HUES64 (cell line): Measurements from ENCODE around the gene HNRNPU.

Experiments used
- H3K27ac ChIP-seq: 2 replicates; pipeline ENCODE4 v1.7.0; 2013; ENCODE audit warnings: low read depth, low read length, inconsistent platforms
- H3K27me3 ChIP-seq: 2 replicates; pipeline ENCODE4 v1.6.1; 2013; ENCODE audit warnings: mild to moderate bottlenecking, low read length; ENCODE audit not compliant: insufficient read depth
- H3K36me3 ChIP-seq: 2 replicates; pipeline ENCODE4 v1.6.1; 2013; ENCODE audit warnings: mild to moderate bottlenecking, low read length; ENCODE audit not compliant: insufficient read depth
- H3K4me1 ChIP-seq: 2 replicates; pipeline ENCODE4 v1.6.1; 2013; ENCODE audit warnings: mild to moderate bottlenecking, low read length, moderate library complexity; ENCODE audit not compliant: insufficient read depth
- H3K4me3 ChIP-seq: 2 replicates; pipeline ENCODE4 v1.5.1; 2013; ENCODE audit warnings: mild to moderate bottlenecking, low read length, moderate library complexity
- H3K9ac ChIP-seq: 2 replicates; pipeline ENCODE4 v1.6.1; 2013; ENCODE audit warnings: mild to moderate bottlenecking, low read depth, low read length
- H3K9me3 ChIP-seq: 2 replicates; pipeline ENCODE4 v1.6.1; 2013; ENCODE audit warnings: low read depth, low read length; ENCODE audit not compliant: insufficient read depth
- WGBS: fragments of 150-250, 120-280 bp; methylation state at CpG from one replicate; pipeline ENCODE4 v1.1.7; 2013; ENCODE audit warnings: missing lambda C conversion rate; 5-methylcytosine and 5-hydroxymethylcytosine counted together

The HNRNPU gene

DNA sequence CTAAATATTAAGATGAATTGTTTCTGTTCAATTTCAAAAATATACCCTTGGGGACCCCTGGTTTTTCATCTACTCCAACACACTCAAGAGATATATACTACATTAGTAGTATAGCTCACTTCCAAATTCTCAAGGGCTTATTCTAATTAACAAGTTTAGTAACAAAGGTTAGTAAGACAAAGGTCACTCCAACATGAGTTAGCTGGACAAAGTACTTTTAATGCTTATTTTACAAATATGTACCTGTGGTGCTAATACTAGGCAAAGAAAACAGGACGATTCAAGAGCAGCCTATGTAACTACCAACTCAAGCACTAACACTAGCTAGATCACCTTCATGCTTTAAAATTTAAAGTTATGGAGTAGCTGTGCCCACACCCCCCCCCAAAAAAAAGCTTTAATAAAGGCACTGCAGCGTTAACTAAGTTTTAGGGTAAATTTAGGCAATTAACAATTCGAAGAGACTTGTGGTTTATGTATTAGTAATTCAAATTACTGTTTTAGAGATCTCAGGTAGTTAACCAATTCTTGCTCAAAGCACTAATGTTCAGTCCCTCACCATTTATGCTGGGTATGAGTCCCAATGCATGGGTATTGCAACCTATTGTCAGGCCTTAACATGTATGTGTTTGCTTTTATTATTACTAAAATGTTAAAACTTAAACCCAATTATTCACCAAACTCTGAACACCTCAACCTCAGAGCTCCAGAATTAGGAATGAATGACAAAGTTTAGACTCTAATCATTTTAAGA, 14.1 kb downstream of the HNRNPU start:
- Histone ChIP-seq H3K9me3 (no peaks in the 10 kb centered on the region), H3K4me1 (no peaks in the 10 kb centered on the region), H3K36me3 (peaks cover 99% of the 10 kb centered on the region), H3K9ac (no peak overlapping the region), H3K27ac (no peak overlapping the region), H3K4me3 (no peak overlapping the region), H3K27me3 (no peaks in the 10 kb centered on the region)
- 95% methylated on average over 3 of the region's 3 CpGs for WGBS

DNA sequence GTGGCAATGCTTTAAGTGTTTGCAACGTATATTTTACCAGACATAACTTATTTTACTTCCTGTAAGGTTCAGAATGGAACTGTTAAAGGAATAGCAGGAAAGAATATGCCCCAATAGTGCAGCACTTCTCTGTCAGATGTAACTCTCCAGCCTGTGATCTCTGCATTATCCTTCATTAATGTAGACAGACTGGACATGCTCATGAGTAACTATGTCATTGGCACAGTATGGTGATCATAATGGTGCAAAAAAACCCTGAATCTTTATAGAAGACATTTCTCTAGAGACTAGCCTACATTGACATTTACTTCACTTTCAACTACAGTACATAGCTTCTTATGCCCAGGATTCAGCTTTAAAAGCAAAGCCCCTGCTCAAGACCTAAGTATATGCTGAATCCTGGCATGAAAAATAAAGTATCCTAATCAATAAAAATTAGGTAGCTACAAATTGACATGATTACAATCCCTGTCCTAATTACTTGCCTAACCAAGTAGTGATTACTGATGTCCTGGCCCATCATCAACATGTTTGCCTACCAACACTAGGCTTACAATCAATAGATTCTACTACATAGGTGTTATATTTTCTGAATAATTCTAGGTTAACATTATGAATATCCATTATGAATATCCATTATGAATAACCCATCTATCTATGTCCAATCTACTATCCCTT, 15.0 kb downstream of the HNRNPU start:
- H3K9ac ChIP-seq: no peak overlapping the region
- H3K27ac ChIP-seq: no peak overlapping the region
- no peak overlapping the region for H3K4me3 ChIP-seq
- peaks cover 99% of the 10 kb centered on the region for H3K36me3 ChIP-seq
- no peaks in the 10 kb centered on the region for H3K9me3 ChIP-seq
- H3K27me3 ChIP-seq: no peaks in the 10 kb centered on the region
- WGBS: 83% methylated on average over 1 of the region's 1 CpG
- no peaks in the 10 kb centered on the region for H3K4me1 ChIP-seq

DNA sequence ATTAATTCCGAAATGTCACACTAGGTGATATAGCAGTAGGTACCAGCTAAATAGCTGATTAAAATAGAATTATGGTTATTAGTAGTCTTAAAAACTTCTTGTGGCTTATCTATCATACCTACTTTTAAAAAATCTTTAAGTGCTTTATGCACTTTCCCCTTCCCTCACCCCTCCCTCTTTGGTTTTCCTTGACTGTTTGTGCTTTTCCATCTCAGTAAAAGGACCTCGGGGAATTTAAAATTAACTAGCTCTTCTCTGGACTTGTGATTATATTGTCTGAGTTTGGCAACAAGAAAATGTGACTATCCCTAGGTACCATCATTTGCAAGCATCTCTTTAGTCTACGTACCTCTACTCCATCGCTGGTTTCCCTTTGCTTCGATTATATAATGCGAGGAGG, 17.7 kb downstream of the HNRNPU start:
- Histone ChIP-seq H3K9me3 (no peaks in the 10 kb centered on the region), H3K27ac (no peak overlapping the region)
- 90% methylated on average over 3 of the region's 6 CpGs for WGBS

DNA sequence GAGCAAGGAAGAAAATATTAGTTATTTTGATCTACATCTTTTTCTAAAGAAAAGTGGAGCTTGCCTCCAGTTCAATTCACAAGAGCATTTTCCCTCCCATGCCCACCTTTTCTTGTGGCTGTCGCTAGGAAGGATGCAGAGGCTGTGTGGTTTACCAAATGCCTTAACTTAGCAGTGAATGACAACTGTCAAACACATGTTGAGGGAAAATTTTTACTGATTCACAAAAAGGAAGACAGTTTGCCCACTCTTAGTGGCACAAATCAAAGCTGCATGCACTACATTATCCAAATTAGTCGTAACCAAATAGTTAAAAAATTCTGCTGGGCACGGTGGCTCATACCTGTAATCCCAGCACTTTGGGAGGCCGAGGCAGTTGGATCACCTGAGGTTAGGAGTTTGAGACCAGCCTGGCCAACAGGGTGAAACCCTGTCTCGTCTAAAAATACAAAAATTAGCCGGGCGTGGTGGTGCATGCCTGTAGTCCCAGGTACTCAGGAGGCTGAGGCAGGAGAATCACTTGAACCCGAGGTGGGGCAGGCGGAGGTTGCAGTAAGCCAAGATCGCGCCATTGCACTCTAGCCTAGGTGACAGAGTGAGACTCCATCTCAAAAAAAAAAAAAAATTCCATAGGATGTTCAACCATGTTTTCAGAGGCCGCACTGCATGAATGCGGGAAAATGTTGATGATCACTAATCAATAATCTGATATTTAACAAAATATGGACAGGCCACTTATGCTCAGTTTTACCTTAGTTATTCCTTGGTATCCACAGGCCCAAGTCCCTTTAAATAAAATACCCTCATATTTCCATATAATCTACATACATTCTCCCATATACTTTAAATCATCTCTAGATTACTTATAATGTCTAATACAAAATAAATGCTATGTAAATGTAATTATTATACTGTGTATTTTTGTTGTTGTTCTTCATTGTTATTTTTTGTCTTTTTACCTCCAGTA, 19.9 kb downstream of the HNRNPU start:
- no peak overlapping the region for H3K9ac ChIP-seq
- H3K36me3 ChIP-seq: peaks cover 99% of the 10 kb centered on the region
- H3K4me1 ChIP-seq: no peaks in the 10 kb centered on the region
- H3K27me3 ChIP-seq: no peaks in the 10 kb centered on the region
- no peak overlapping the region for H3K4me3 ChIP-seq
- 96% methylated on average over 13 of the region's 13 CpGs for WGBS
- no peaks in the 10 kb centered on the region for H3K9me3 ChIP-seq
- peak overlapping the region; percentile 22; the same call in 1 of the 2 replicates for H3K27ac ChIP-seq

More for the DNA sequence above, 17.7 kb downstream of the HNRNPU start:
- Histone ChIP-seq H3K27me3 (no peaks in the 10 kb centered on the region), H3K4me1 (no peaks in the 10 kb centered on the region), H3K9ac (no peak overlapping the region), H3K4me3 (no peak overlapping the region), H3K36me3 (peaks cover 99% of the 10 kb centered on the region)

DNA sequence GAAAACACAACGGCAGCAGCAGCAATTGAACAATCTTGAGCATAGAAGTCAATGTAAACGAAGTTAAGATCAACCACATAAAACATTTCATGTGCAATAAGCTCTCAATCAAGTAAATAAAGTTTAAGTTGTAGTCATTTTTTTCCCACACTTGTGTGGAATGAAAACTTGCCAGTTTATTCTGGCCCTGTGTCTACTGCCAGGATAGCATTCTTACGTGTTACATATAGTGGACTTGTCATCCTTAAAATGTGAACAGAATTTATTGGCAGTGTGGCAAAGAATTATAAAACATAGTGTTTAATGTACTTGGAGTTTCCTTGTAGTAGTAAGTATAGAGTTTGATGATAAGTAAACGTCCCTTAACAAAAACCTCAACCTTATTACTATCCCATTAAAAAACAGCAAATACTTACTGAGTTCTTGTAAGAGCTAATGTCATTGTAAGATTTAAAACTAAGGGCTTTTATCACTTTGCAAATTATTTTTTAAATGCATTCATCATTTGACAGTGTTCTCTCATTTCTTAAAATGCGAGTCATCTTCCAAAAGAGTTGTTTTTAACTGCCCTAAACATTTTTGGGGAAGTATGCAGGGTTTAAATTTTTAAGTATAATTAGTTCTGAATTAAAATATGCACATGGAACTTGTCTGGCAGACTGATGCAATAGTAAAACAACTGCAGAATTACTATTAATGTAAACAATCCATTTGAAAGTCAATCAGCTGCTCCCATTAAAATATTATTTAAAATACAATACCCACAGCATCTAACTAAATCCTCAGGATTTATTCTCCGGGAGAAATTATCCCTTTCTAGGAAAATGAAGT, 21.0 kb downstream of the HNRNPU start:
- H3K4me3 ChIP-seq: no peak overlapping the region
- H3K36me3 ChIP-seq: peaks cover 92% of the 10 kb centered on the region
- no peaks in the 10 kb centered on the region for H3K9me3 ChIP-seq
- no peaks in the 10 kb centered on the region for H3K27me3 ChIP-seq
- H3K4me1 ChIP-seq: peaks cover 2% of the 10 kb centered on the region; the same call in 1 of the 2 replicates
- no peak overlapping the region for H3K9ac ChIP-seq
- WGBS: 98% methylated on average over 4 of the region's 6 CpGs
- H3K27ac ChIP-seq: peak overlapping the region; percentile 22; the same call in 1 of the 2 replicates

DNA sequence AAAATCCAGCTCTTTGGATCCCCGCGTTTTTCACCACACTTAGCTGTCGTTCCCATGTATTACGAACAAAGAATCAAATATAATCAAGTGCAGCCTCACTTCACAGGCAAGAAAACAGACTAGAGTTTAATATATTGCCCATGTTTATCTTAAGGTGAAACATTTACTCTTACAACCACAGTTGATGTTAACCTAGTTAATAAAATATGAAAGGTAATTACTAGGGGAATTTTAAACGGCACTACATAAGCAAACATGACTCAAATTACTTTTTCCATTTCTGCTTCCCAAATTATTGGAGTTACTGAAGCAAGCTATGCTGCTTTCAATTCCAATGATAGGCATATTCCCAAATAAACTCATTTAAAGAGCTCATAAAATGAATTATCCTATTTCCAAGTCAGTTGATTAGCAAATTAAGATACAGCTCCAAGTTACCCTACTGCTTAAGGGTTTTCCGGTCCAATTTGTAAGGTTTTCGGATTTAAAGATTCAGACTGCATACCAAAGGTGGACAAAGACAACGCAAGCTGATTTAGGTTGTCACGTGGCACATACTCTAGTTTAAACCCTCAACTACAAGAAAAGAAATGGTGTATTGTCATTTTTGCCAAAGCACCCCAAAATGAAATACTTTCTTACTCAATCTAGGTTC, 22.9 kb downstream of the HNRNPU start:
- 93% methylated on average over 9 of the region's 9 CpGs for WGBS
- peaks cover 18% of the 10 kb centered on the region; the same call in 1 of the 2 replicates for H3K4me1 ChIP-seq

DNA sequence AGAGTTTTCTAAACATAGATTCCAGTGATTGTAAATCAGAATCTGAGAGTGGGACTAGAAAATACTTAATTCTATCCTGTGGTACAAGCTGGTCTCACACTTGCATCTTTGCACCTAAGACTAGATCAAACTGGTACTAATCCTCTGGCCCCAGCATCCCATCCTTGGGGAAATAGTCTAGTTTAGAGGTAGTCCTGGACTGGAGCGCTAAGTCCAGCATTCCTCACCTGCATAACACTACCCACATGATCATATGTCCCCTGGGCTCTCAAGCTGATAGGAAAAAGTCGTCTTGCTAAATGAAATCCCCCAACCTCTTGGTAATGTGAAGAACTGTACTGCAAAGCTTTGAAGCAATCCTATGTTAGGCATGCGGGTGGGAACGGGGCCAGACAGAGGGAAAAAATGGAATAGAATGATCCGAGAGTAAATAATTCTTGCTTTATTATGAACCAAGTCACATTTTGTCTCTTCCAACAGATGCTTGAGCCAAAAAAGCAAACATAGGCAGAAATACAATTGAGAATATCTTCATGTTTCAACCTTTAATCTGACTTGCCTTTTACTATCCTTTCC, 24.0 kb downstream of the HNRNPU start:
- WGBS: 93% methylated on average over 5 of the region's 5 CpGs
- Histone ChIP-seq H3K4me3 (no peak overlapping the region), H3K27ac (no peak overlapping the region), H3K36me3 (peaks cover 69% of the 10 kb centered on the region), H3K9me3 (no peaks in the 10 kb centered on the region), H3K4me1 (peaks cover 18% of the 10 kb centered on the region; the same call in 1 of the 2 replicates), H3K27me3 (no peaks in the 10 kb centered on the region), H3K9ac (no peak overlapping the region)

More for the DNA sequence above, 22.9 kb downstream of the HNRNPU start:
- H3K27me3 ChIP-seq: no peaks in the 10 kb centered on the region
- no peak overlapping the region for H3K9ac ChIP-seq
- peaks cover 79% of the 10 kb centered on the region for H3K36me3 ChIP-seq
- no peak overlapping the region for H3K4me3 ChIP-seq
- H3K27ac ChIP-seq: no peak overlapping the region
- H3K9me3 ChIP-seq: no peaks in the 10 kb centered on the region

DNA sequence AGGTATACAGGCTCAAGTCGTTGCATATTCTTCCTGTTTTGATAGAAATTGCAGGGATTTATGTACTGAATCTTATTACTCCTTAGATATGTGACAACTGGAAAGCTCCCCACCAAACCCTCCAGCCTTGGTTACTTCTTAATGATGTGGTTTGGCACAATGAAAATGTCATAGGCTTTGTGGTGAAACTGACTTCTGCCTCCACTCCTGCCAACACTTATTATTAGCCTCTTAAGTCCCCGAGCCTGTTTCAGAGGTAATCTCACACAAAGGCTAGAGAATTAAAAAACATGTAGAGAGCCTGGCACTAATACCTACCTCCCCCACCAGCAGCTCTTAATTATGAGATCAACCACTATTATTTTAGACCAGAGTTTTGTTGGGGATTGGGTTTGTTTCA, 24.7 kb downstream of the HNRNPU start:
- Histone ChIP-seq H3K4me1 (peaks cover 18% of the 10 kb centered on the region; the same call in 1 of the 2 replicates), H3K36me3 (peaks cover 62% of the 10 kb centered on the region), H3K27me3 (no peaks in the 10 kb centered on the region), H3K9ac (no peak overlapping the region), H3K27ac (no peak overlapping the region), H3K4me3 (no peak overlapping the region), H3K9me3 (no peaks in the 10 kb centered on the region)
- WGBS: 90% methylated on average over 1 of the region's 2 CpGs

DNA sequence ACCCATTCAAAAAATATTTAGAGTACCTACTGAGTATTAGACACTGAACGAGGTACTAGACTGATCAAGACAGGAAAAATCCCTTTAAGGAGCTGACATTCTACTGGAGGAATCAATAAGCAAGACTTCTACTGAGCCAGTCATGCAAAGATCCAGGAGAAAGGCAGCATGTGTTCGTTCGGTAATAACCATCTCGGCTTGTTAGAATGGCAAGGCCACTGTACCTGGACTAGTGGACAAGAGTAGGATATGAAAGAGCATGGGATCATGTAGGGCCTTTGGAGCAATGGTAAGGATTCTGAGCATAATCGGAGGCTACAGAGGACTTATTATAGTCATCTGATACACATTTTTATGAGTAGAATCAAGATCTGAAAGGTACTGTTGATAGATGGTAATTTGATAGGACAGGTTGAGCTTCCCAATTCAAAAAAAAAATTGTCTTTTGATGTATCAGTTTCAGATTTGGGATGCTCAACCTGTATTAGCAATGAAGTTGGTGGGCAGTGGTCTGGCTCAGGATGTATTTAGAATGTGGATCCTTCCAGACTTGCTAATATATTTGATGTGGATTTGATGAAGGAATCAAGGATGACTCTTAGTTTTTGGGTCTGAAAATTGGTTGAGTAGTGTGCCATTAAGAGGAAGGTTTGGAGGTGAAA, 26.6 kb downstream of the HNRNPU start:
- no peak overlapping the region for H3K9ac ChIP-seq
- 87% methylated on average over 5 of the region's 5 CpGs for WGBS
- peaks cover 43% of the 10 kb centered on the region for H3K36me3 ChIP-seq
- peaks cover 27% of the 10 kb centered on the region for H3K4me1 ChIP-seq
- no peaks in the 10 kb centered on the region for H3K9me3 ChIP-seq
- H3K27ac ChIP-seq: no peak overlapping the region
- H3K27me3 ChIP-seq: no peaks in the 10 kb centered on the region
- H3K4me3 ChIP-seq: peak overlapping the region; percentile 86
